Activated T-helper 17 cell treated with anti-CD3 and anti-CD28 coated beads, Interleukin-2, amount 50 U/mL, for 72 hours (primary cell): ENCODE data around the gene AMPH. TPM values are rescaled to one million over a fixed set of nuclear protein-coding genes. Genes with fewer than 3 reads are reported as not detected.

Source experiments
- ATAC-seq: fragments of 150-1000 bp; cut with Tn5 transposase; replicated peaks from 2 replicates; pipeline ENCODE4 v1.10.0; 2021; ENCODE audit warnings: mild to moderate bottlenecking, moderate library complexity
- H3K27ac Mint-ChIP-seq: one replicate; pipeline ENCODE4 v1.8.0; 2022; ENCODE audit warnings: mixed read lengths
- H3K27me3 Mint-ChIP-seq: one replicate; pipeline ENCODE4 v1.8.0; 2022; ENCODE audit warnings: mixed read lengths
- H3K36me3 Mint-ChIP-seq: one replicate; pipeline ENCODE4 v1.8.0; 2022; ENCODE audit warnings: low read depth, mild to moderate bottlenecking, mixed read lengths
- H3K4me1 Mint-ChIP-seq: one replicate; pipeline ENCODE4 v1.8.0; 2022; ENCODE audit warnings: mixed read lengths
- H3K4me3 Mint-ChIP-seq: one replicate; pipeline ENCODE4 v1.8.0; 2022; ENCODE audit warnings: mild to moderate bottlenecking, mixed read lengths
- H3K9me3 Mint-ChIP-seq: one replicate; pipeline ENCODE4 v1.8.0; 2022; ENCODE audit warnings: mixed read lengths
- total RNA-seq, 2 donors: library from RNA; stranded (reverse); gene quantifications; one replicate each; pipeline ENCODE4 v1.2.3, GENCODE V29; 2022

Gene AMPH
- total RNA-seq, 2 donors from 2014 or later = not detected

- Mint-ChIP-seq H3K9me3 (no peaks in the 10 kb centered on the region), H3K27ac (no peak overlapping the region), H3K36me3 (no peaks in the 10 kb centered on the region), H3K27me3 (no peaks in the 10 kb centered on the region), H3K4me1 (no peaks in the 10 kb centered on the region), H3K4me3 (no peak overlapping the region)
- ATAC-seq = no peak
These were observed 89.7 kb downstream of the AMPH start for GRCh38 chr7:38541440-38541839.

- no peaks in the 10 kb centered on the region for H3K27me3 Mint-ChIP-seq
- H3K4me1 Mint-ChIP-seq = no peaks in the 10 kb centered on the region
- H3K9me3 Mint-ChIP-seq = no peaks in the 10 kb centered on the region
- no peaks in the 10 kb centered on the region for H3K36me3 Mint-ChIP-seq
- no peak overlapping the region for H3K4me3 Mint-ChIP-seq
- peak; percentile 32 for ATAC-seq
- H3K27ac Mint-ChIP-seq = no peak overlapping the region
These were observed 91.6 kb downstream of the AMPH start for GRCh38 chr7:38539477-38540081.

- H3K9me3 Mint-ChIP-seq = no peaks in the 10 kb centered on the region
- ATAC-seq = no peak
- no peaks in the 10 kb centered on the region for H3K4me1 Mint-ChIP-seq
- no peak overlapping the region for H3K4me3 Mint-ChIP-seq
- H3K27ac Mint-ChIP-seq = no peak overlapping the region
- no peaks in the 10 kb centered on the region for H3K36me3 Mint-ChIP-seq
- H3K27me3 Mint-ChIP-seq = peaks cover 13% of the 10 kb centered on the region
These were observed 96.1 kb downstream of the AMPH start for GRCh38 chr7:38535073-38535472.

- no peaks in the 10 kb centered on the region for H3K36me3 Mint-ChIP-seq
- no peak overlapping the region for H3K4me3 Mint-ChIP-seq
- H3K27me3 Mint-ChIP-seq = peaks cover 3% of the 10 kb centered on the region
- peak; percentile 42 for ATAC-seq
- no peaks in the 10 kb centered on the region for H3K9me3 Mint-ChIP-seq
- H3K27ac Mint-ChIP-seq = no peak overlapping the region
- no peaks in the 10 kb centered on the region for H3K4me1 Mint-ChIP-seq
These were observed 105.3 kb downstream of the AMPH start for GRCh38 chr7:38525857-38526256.

GRCh38 chr7:38524786-38525185 lies 106.4 kb downstream of the AMPH start:
- H3K36me3 Mint-ChIP-seq = no peaks in the 10 kb centered on the region
- no peak overlapping the region for H3K4me3 Mint-ChIP-seq
- no peaks in the 10 kb centered on the region for H3K4me1 Mint-ChIP-seq
- H3K27ac Mint-ChIP-seq = no peak overlapping the region
- no peaks in the 10 kb centered on the region for H3K9me3 Mint-ChIP-seq
- H3K27me3 Mint-ChIP-seq = peaks cover 3% of the 10 kb centered on the region
- ATAC-seq = no peak

GRCh38 chr7:38520741-38521140 lies 110.4 kb downstream of the AMPH start:
- no peak overlapping the region for H3K27ac Mint-ChIP-seq
- H3K4me3 Mint-ChIP-seq = no peak overlapping the region
- ATAC-seq = no peak
- no peaks in the 10 kb centered on the region for H3K36me3 Mint-ChIP-seq
- peaks cover 3% of the 10 kb centered on the region for H3K27me3 Mint-ChIP-seq
- H3K4me1 Mint-ChIP-seq = no peaks in the 10 kb centered on the region
- peaks cover 2% of the 10 kb centered on the region for H3K9me3 Mint-ChIP-seq

- Mint-ChIP-seq H3K36me3 (no peaks in the 10 kb centered on the region), H3K4me1 (no peaks in the 10 kb centered on the region), H3K27ac (no peak overlapping the region), H3K27me3 (peaks cover 3% of the 10 kb centered on the region), H3K4me3 (no peak overlapping the region), H3K9me3 (peaks cover 7% of the 10 kb centered on the region)
- ATAC-seq = no peak
These were observed 112.6 kb downstream of the AMPH start for GRCh38 chr7:38518541-38518940.

- no peaks in the 10 kb centered on the region for H3K27me3 Mint-ChIP-seq
- peaks cover 7% of the 10 kb centered on the region for H3K9me3 Mint-ChIP-seq
- no peak overlapping the region for H3K4me3 Mint-ChIP-seq
- no peaks in the 10 kb centered on the region for H3K4me1 Mint-ChIP-seq
- no peak for ATAC-seq
- H3K27ac Mint-ChIP-seq = no peak overlapping the region
- H3K36me3 Mint-ChIP-seq = no peaks in the 10 kb centered on the region
These were observed 118.5 kb downstream of the AMPH start for GRCh38 chr7:38512704-38513103.

- no peaks in the 10 kb centered on the region for H3K36me3 Mint-ChIP-seq
- no peak for ATAC-seq
- peaks cover 7% of the 10 kb centered on the region for H3K9me3 Mint-ChIP-seq
- H3K4me3 Mint-ChIP-seq = no peak overlapping the region
- no peaks in the 10 kb centered on the region for H3K27me3 Mint-ChIP-seq
- H3K4me1 Mint-ChIP-seq = no peaks in the 10 kb centered on the region
- no peak overlapping the region for H3K27ac Mint-ChIP-seq
These were observed 118.9 kb downstream of the AMPH start for GRCh38 chr7:38512291-38512690.

GRCh38 chr7:38507384-38507783 lies 123.8 kb downstream of the AMPH start:
- Mint-ChIP-seq H3K9me3 (no peaks in the 10 kb centered on the region), H3K27ac (no peak overlapping the region), H3K4me1 (no peaks in the 10 kb centered on the region), H3K36me3 (no peaks in the 10 kb centered on the region), H3K4me3 (no peak overlapping the region), H3K27me3 (peaks cover 10% of the 10 kb centered on the region)
- ATAC-seq = no peak

GRCh38 chr7:38506756-38507155 lies 124.4 kb downstream of the AMPH start:
- peaks cover 10% of the 10 kb centered on the region for H3K27me3 Mint-ChIP-seq
- H3K4me1 Mint-ChIP-seq = no peaks in the 10 kb centered on the region
- H3K4me3 Mint-ChIP-seq = no peak overlapping the region
- H3K9me3 Mint-ChIP-seq = no peaks in the 10 kb centered on the region
- no peak overlapping the region for H3K27ac Mint-ChIP-seq
- no peak for ATAC-seq
- H3K36me3 Mint-ChIP-seq = no peaks in the 10 kb centered on the region

- Mint-ChIP-seq H3K36me3 (no peaks in the 10 kb centered on the region), H3K9me3 (no peaks in the 10 kb centered on the region), H3K4me1 (no peaks in the 10 kb centered on the region), H3K27me3 (peaks cover 10% of the 10 kb centered on the region), H3K4me3 (no peak overlapping the region), H3K27ac (no peak overlapping the region)
- ATAC-seq = no peak
These were observed 125.2 kb downstream of the AMPH start for GRCh38 chr7:38506004-38506403.

- ATAC-seq = no peak
- no peak overlapping the region for H3K4me3 Mint-ChIP-seq
- no peaks in the 10 kb centered on the region for H3K9me3 Mint-ChIP-seq
- no peaks in the 10 kb centered on the region for H3K4me1 Mint-ChIP-seq
- H3K27me3 Mint-ChIP-seq = peaks cover 10% of the 10 kb centered on the region
- no peaks in the 10 kb centered on the region for H3K36me3 Mint-ChIP-seq
- H3K27ac Mint-ChIP-seq = no peak overlapping the region
These were observed 126.5 kb downstream of the AMPH start for GRCh38 chr7:38504684-38505083.

- no peak overlapping the region for H3K4me3 Mint-ChIP-seq
- H3K27ac Mint-ChIP-seq = no peak overlapping the region
- no peaks in the 10 kb centered on the region for H3K9me3 Mint-ChIP-seq
- no peaks in the 10 kb centered on the region for H3K4me1 Mint-ChIP-seq
- ATAC-seq = no peak
- no peaks in the 10 kb centered on the region for H3K36me3 Mint-ChIP-seq
- peaks cover 16% of the 10 kb centered on the region for H3K27me3 Mint-ChIP-seq
These were observed 128.3 kb downstream of the AMPH start for GRCh38 chr7:38502848-38503247.

- Mint-ChIP-seq H3K4me3 (no peak overlapping the region), H3K36me3 (no peaks in the 10 kb centered on the region), H3K27me3 (peaks cover 17% of the 10 kb centered on the region), H3K9me3 (no peaks in the 10 kb centered on the region), H3K27ac (no peak overlapping the region), H3K4me1 (no peaks in the 10 kb centered on the region)
- ATAC-seq = no peak
These were observed 128.9 kb downstream of the AMPH start for GRCh38 chr7:38502289-38502688.

GRCh38 chr7:38492010-38492409 lies 139.2 kb downstream of the AMPH start:
- Mint-ChIP-seq H3K4me1 (no peaks in the 10 kb centered on the region), H3K9me3 (no peaks in the 10 kb centered on the region), H3K27ac (no peak overlapping the region), H3K4me3 (no peak overlapping the region), H3K27me3 (peaks cover 3% of the 10 kb centered on the region), H3K36me3 (no peaks in the 10 kb centered on the region)
- no peak for ATAC-seq
